ENCODE measurements around the gene VAT1L. TPM values are rescaled to one million over a fixed set of nuclear protein-coding genes. Genes with fewer than 3 reads are reported as not detected.
"Not testable (repeated sequence)": the region's sequence is repeated elsewhere in the genome, so short reads cannot be mapped to it uniquely, and the experiment has no call there.

VAT1L gene
- total and polyA plus RNA-seq, 2 donors, result 0.24 to 0.34 TPM

- Histone ChIP-seq H3K27me3 (ENCODE audit: control insufficient read depth in 2 of 2, insufficient read depth in 1 of 2, low read length in 1 of 2) (no peaks in the 10 kb centered on the region), H3K27ac (ENCODE audit: low read depth in 1 of 2, low read length in 1 of 2) (no peak overlapping the region), H3K36me3 (ENCODE audit: control insufficient read depth in 2 of 2, insufficient read depth in 2 of 2, low read length in 1 of 2) (no peaks in the 10 kb centered on the region), H3K4me1 (ENCODE audit: control insufficient read depth in 2 of 2, insufficient read depth in 2 of 2, low read length in 2 of 2) (no peaks in the 10 kb centered on the region), H3K9me3 (ENCODE audit: control insufficient read depth in 2 of 2, insufficient read depth in 1 of 2, low read length in 1 of 2) (no peaks in the 10 kb centered on the region), H3K4me3 (ENCODE audit: low read length in 2 of 2) (no peak overlapping the region)
- no peak for DNase-seq (ENCODE audit: low read depth in 6 of 9, low spot score in 9 of 9)
- WGBS, result 85% methylated on average over 5 of the region's 5 CpGs
These were observed 155.4 kb downstream of the VAT1L start for GRCh38 chr16:77943801-77944200.

- H3K27me3 ChIP-seq (ENCODE audit: control insufficient read depth in 2 of 2, insufficient read depth in 1 of 2, low read length in 1 of 2), result no peaks in the 10 kb centered on the region
- no peaks in the 10 kb centered on the region for H3K4me1 ChIP-seq (ENCODE audit: control insufficient read depth in 2 of 2, insufficient read depth in 2 of 2, low read length in 2 of 2)
- H3K27ac ChIP-seq (ENCODE audit: low read depth in 1 of 2, low read length in 1 of 2), result no peak overlapping the region
- H3K36me3 ChIP-seq (ENCODE audit: control insufficient read depth in 2 of 2, insufficient read depth in 2 of 2, low read length in 1 of 2), result no peaks in the 10 kb centered on the region
- H3K9me3 ChIP-seq (ENCODE audit: control insufficient read depth in 2 of 2, insufficient read depth in 1 of 2, low read length in 1 of 2), result no peaks in the 10 kb centered on the region
- no peak overlapping the region for H3K4me3 ChIP-seq (ENCODE audit: low read length in 2 of 2)
- 92% methylated on average over 2 of the region's 2 CpGs for WGBS
- DNase-seq (ENCODE audit: low read depth in 6 of 9, low spot score in 9 of 9), result no peak
These were observed 156.3 kb downstream of the VAT1L start for GRCh38 chr16:77944631-77945030.

- no peak overlapping the region for H3K4me3 ChIP-seq (ENCODE audit: low read length in 2 of 2)
- H3K9me3 ChIP-seq (ENCODE audit: control insufficient read depth in 2 of 2, insufficient read depth in 1 of 2, low read length in 1 of 2), result no peaks in the 10 kb centered on the region
- H3K36me3 ChIP-seq (ENCODE audit: control insufficient read depth in 2 of 2, insufficient read depth in 2 of 2, low read length in 1 of 2), result no peaks in the 10 kb centered on the region
- 89% methylated on average over 4 of the region's 4 CpGs for WGBS
- no peak for DNase-seq (ENCODE audit: low read depth in 6 of 9, low spot score in 9 of 9)
- no peaks in the 10 kb centered on the region for H3K4me1 ChIP-seq (ENCODE audit: control insufficient read depth in 2 of 2, insufficient read depth in 2 of 2, low read length in 2 of 2)
- H3K27me3 ChIP-seq (ENCODE audit: control insufficient read depth in 2 of 2, insufficient read depth in 1 of 2, low read length in 1 of 2), result no peaks in the 10 kb centered on the region
- H3K27ac ChIP-seq (ENCODE audit: low read depth in 1 of 2, low read length in 1 of 2), result no peak overlapping the region
These were observed 156.8 kb downstream of the VAT1L start for GRCh38 chr16:77945126-77945525.

- no peaks in the 10 kb centered on the region for H3K4me1 ChIP-seq (ENCODE audit: control insufficient read depth in 2 of 2, insufficient read depth in 2 of 2, low read length in 2 of 2)
- no peaks in the 10 kb centered on the region for H3K36me3 ChIP-seq (ENCODE audit: control insufficient read depth in 2 of 2, insufficient read depth in 2 of 2, low read length in 1 of 2)
- WGBS, result 74% methylated on average over 4 of the region's 4 CpGs
- H3K9me3 ChIP-seq (ENCODE audit: control insufficient read depth in 2 of 2, insufficient read depth in 1 of 2, low read length in 1 of 2), result no peaks in the 10 kb centered on the region
- no peaks in the 10 kb centered on the region for H3K27me3 ChIP-seq (ENCODE audit: control insufficient read depth in 2 of 2, insufficient read depth in 1 of 2, low read length in 1 of 2)
- no peak overlapping the region for H3K4me3 ChIP-seq (ENCODE audit: low read length in 2 of 2)
- H3K27ac ChIP-seq (ENCODE audit: low read depth in 1 of 2, low read length in 1 of 2), result no peak overlapping the region
- no peak for DNase-seq (ENCODE audit: low read depth in 6 of 9, low spot score in 9 of 9)
These were observed 158.5 kb downstream of the VAT1L start for GRCh38 chr16:77946823-77947222.

GRCh38 chr16:77947590-77947989, 159.2 kb downstream of the VAT1L start:
- not testable (repeated sequence) for H3K9me3 ChIP-seq (ENCODE audit: control insufficient read depth in 2 of 2, insufficient read depth in 1 of 2, low read length in 1 of 2); H3K27me3 ChIP-seq (ENCODE audit: control insufficient read depth in 2 of 2, insufficient read depth in 1 of 2, low read length in 1 of 2); DNase-seq (ENCODE audit: low read depth in 6 of 9, low spot score in 9 of 9); H3K36me3 ChIP-seq (ENCODE audit: control insufficient read depth in 2 of 2, insufficient read depth in 2 of 2, low read length in 1 of 2); H3K4me3 ChIP-seq (ENCODE audit: low read length in 2 of 2); H3K27ac ChIP-seq (ENCODE audit: low read depth in 1 of 2, low read length in 1 of 2); H3K4me1 ChIP-seq (ENCODE audit: control insufficient read depth in 2 of 2, insufficient read depth in 2 of 2, low read length in 2 of 2)
- WGBS, result 91% methylated on average over 6 of the region's 6 CpGs

- H3K27ac ChIP-seq (ENCODE audit: low read depth in 1 of 2, low read length in 1 of 2), result no peak overlapping the region
- H3K36me3 ChIP-seq (ENCODE audit: control insufficient read depth in 2 of 2, insufficient read depth in 2 of 2, low read length in 1 of 2), result no peaks in the 10 kb centered on the region
- no peak overlapping the region for H3K4me3 ChIP-seq (ENCODE audit: low read length in 2 of 2)
- H3K4me1 ChIP-seq (ENCODE audit: control insufficient read depth in 2 of 2, insufficient read depth in 2 of 2, low read length in 2 of 2), result no peaks in the 10 kb centered on the region
- 80% methylated on average over 5 of the region's 5 CpGs for WGBS
- H3K9me3 ChIP-seq (ENCODE audit: control insufficient read depth in 2 of 2, insufficient read depth in 1 of 2, low read length in 1 of 2), result no peaks in the 10 kb centered on the region
- H3K27me3 ChIP-seq (ENCODE audit: control insufficient read depth in 2 of 2, insufficient read depth in 1 of 2, low read length in 1 of 2), result no peaks in the 10 kb centered on the region
- DNase-seq (ENCODE audit: low read depth in 6 of 9, low spot score in 9 of 9), result no peak
These were observed 160.5 kb downstream of the VAT1L start for GRCh38 chr16:77948835-77949234.

- Histone ChIP-seq H3K36me3 (ENCODE audit: control insufficient read depth in 2 of 2, insufficient read depth in 2 of 2, low read length in 1 of 2) (no peaks in the 10 kb centered on the region), H3K27me3 (ENCODE audit: control insufficient read depth in 2 of 2, insufficient read depth in 1 of 2, low read length in 1 of 2) (no peaks in the 10 kb centered on the region), H3K9me3 (ENCODE audit: control insufficient read depth in 2 of 2, insufficient read depth in 1 of 2, low read length in 1 of 2) (no peaks in the 10 kb centered on the region), H3K4me3 (ENCODE audit: low read length in 2 of 2) (no peak overlapping the region), H3K4me1 (ENCODE audit: control insufficient read depth in 2 of 2, insufficient read depth in 2 of 2, low read length in 2 of 2) (no peaks in the 10 kb centered on the region), H3K27ac (ENCODE audit: low read depth in 1 of 2, low read length in 1 of 2) (no peak overlapping the region)
- WGBS, result 86% methylated on average over 2 of the region's 2 CpGs
- no peak for DNase-seq (ENCODE audit: low read depth in 6 of 9, low spot score in 9 of 9)
These were observed 161.1 kb downstream of the VAT1L start for GRCh38 chr16:77949445-77949844.

GRCh38 chr16:77951788-77952187, 163.4 kb downstream of the VAT1L start:
- WGBS, result 19% methylated on average over 2 of the region's 2 CpGs
- Histone ChIP-seq H3K36me3 (ENCODE audit: control insufficient read depth in 2 of 2, insufficient read depth in 2 of 2, low read length in 1 of 2) (no peaks in the 10 kb centered on the region), H3K9me3 (ENCODE audit: control insufficient read depth in 2 of 2, insufficient read depth in 1 of 2, low read length in 1 of 2) (no peaks in the 10 kb centered on the region), H3K4me3 (ENCODE audit: low read length in 2 of 2) (no peak overlapping the region), H3K27me3 (ENCODE audit: control insufficient read depth in 2 of 2, insufficient read depth in 1 of 2, low read length in 1 of 2) (no peaks in the 10 kb centered on the region), H3K4me1 (ENCODE audit: control insufficient read depth in 2 of 2, insufficient read depth in 2 of 2, low read length in 2 of 2) (no peaks in the 10 kb centered on the region), H3K27ac (ENCODE audit: low read depth in 1 of 2, low read length in 1 of 2) (no peak overlapping the region)
- DNase-seq (ENCODE audit: low read depth in 6 of 9, low spot score in 9 of 9), result peak in 1 of 9 donors; percentile 10

GRCh38 chr16:77955127-77955526, 166.8 kb downstream of the VAT1L start:
- no peaks in the 10 kb centered on the region for H3K9me3 ChIP-seq (ENCODE audit: control insufficient read depth in 2 of 2, insufficient read depth in 1 of 2, low read length in 1 of 2)
- no peaks in the 10 kb centered on the region for H3K36me3 ChIP-seq (ENCODE audit: control insufficient read depth in 2 of 2, insufficient read depth in 2 of 2, low read length in 1 of 2)
- no peak overlapping the region for H3K27ac ChIP-seq (ENCODE audit: low read depth in 1 of 2, low read length in 1 of 2)
- no peak for DNase-seq (ENCODE audit: low read depth in 6 of 9, low spot score in 9 of 9)
- no peaks in the 10 kb centered on the region for H3K27me3 ChIP-seq (ENCODE audit: control insufficient read depth in 2 of 2, insufficient read depth in 1 of 2, low read length in 1 of 2)
- no peak overlapping the region for H3K4me3 ChIP-seq (ENCODE audit: low read length in 2 of 2)
- WGBS, result 87% methylated on average over 8 of the region's 8 CpGs
- no peaks in the 10 kb centered on the region for H3K4me1 ChIP-seq (ENCODE audit: control insufficient read depth in 2 of 2, insufficient read depth in 2 of 2, low read length in 2 of 2)

- no peak overlapping the region for H3K27ac ChIP-seq (ENCODE audit: low read depth in 1 of 2, low read length in 1 of 2)
- no peak overlapping the region for H3K4me3 ChIP-seq (ENCODE audit: low read length in 2 of 2)
- H3K36me3 ChIP-seq (ENCODE audit: control insufficient read depth in 2 of 2, insufficient read depth in 2 of 2, low read length in 1 of 2), result no peaks in the 10 kb centered on the region
- DNase-seq (ENCODE audit: low read depth in 6 of 9, low spot score in 9 of 9), result no peak
- no peaks in the 10 kb centered on the region for H3K9me3 ChIP-seq (ENCODE audit: control insufficient read depth in 2 of 2, insufficient read depth in 1 of 2, low read length in 1 of 2)
- WGBS, result 95% methylated on average over 4 of the region's 4 CpGs
- H3K4me1 ChIP-seq (ENCODE audit: control insufficient read depth in 2 of 2, insufficient read depth in 2 of 2, low read length in 2 of 2), result no peaks in the 10 kb centered on the region
- no peaks in the 10 kb centered on the region for H3K27me3 ChIP-seq (ENCODE audit: control insufficient read depth in 2 of 2, insufficient read depth in 1 of 2, low read length in 1 of 2)
These were observed 167.9 kb downstream of the VAT1L start for GRCh38 chr16:77956231-77956630.

Measured in thymus (tissue), 11 donors.